Naive thymus-derived CD4-positive, alpha-beta T cell (primary cell): ENCODE data around the gene ITM2A. TPM values are rescaled to one million over a fixed set of nuclear protein-coding genes. Genes with fewer than 3 reads are reported as not detected.

Experiments used
- ATAC-seq: fragments of 150-1000 bp; cut with Tn5 transposase; 2 replicates; pipeline ENCODE4 v1.10.0; 2021; ENCODE audit warnings: mild to moderate bottlenecking, moderate library complexity
- CTCF ChIA-PET: fragments of 350-600 bp; sonication (Branson Sonifier 250); formaldehyde crosslinking; loops from one replicate; lab custom pipeline; 2021; ENCODE audit warnings: antibody characterized with exemption; lab: Charles Lee
- POLR2A ChIA-PET: fragments of 350-600 bp; sonication (Branson Sonifier 250); formaldehyde crosslinking; loops from one replicate; lab custom pipeline; 2021; ENCODE audit warnings: antibody characterized with exemption, inconsistent platforms; lab: Charles Lee
- DNase-seq, 9 donors: peaks; one replicate each; pipeline versions ENCODE4 v3.0.0 to v3.0.0-alpha.2; 2020 to 2022; ENCODE audit warnings: mixed read lengths in 1 of 9
- H3K27ac ChIP-seq: one replicate; pipeline ENCODE4 v1.7.0; 2013; ENCODE audit warnings: mild to moderate bottlenecking, low read depth, low read length, moderate library complexity
- H3K27me3 ChIP-seq, 2 donors: one replicate each; pipeline ENCODE4 v1.7.0; 2013; ENCODE audit warnings: low read length in 2 of 2, mild to moderate bottlenecking in 2 of 2, moderate library complexity in 2 of 2; ENCODE audit not compliant: control insufficient read depth in 2 of 2, insufficient read depth in 2 of 2
- H3K36me3 ChIP-seq, 3 experiments: 1 replicate in 2 of 3; 2 replicates in 1 of 3; pipeline ENCODE4 v1.7.0; 2013; ENCODE audit warnings: low read length in 3 of 3, mild to moderate bottlenecking in 3 of 3, moderate library complexity in 1 of 3; ENCODE audit not compliant: insufficient read depth in 3 of 3, control insufficient read depth in 2 of 3
- H3K4me1 ChIP-seq, 2 donors: one replicate each; pipeline ENCODE4 v1.7.0; 2013; ENCODE audit warnings: low read length in 2 of 2, mild to moderate bottlenecking in 2 of 2, moderate library complexity in 1 of 2; ENCODE audit not compliant: control insufficient read depth in 2 of 2, insufficient read depth in 2 of 2
- H3K4me3 ChIP-seq: 2 replicates; pipeline ENCODE4 v1.7.0; 2013; ENCODE audit warnings: mild to moderate bottlenecking, low read length
- H3K9me3 ChIP-seq, 3 experiments: 1 replicate in 2 of 3; 2 replicates in 1 of 3; pipeline ENCODE4 v1.7.0; 2013; ENCODE audit warnings: low read length in 3 of 3; ENCODE audit not compliant: control insufficient read depth in 2 of 3
- H3K27ac Mint-ChIP-seq, 9 donors: one replicate each; pipeline ENCODE4 v1.8.0; 2020 to 2022; ENCODE audit warnings: mixed read lengths in 9 of 9, mild to moderate bottlenecking in 8 of 9, moderate library complexity in 5 of 9, inconsistent platforms in 2 of 9
- H3K27me3 Mint-ChIP-seq, 5 donors: one replicate each; pipeline ENCODE4 v1.8.0; 2021 to 2022; ENCODE audit warnings: mixed read lengths in 5 of 5, mild to moderate bottlenecking in 1 of 5
- H3K36me3 Mint-ChIP-seq, 5 donors: one replicate each; pipeline ENCODE4 v1.8.0; 2020 to 2022; ENCODE audit warnings: mixed read lengths in 5 of 5, mild to moderate bottlenecking in 3 of 5, inconsistent platforms in 1 of 5
- H3K4me1 Mint-ChIP-seq, 7 donors: one replicate each; pipeline ENCODE4 v1.8.0; 2020 to 2022; ENCODE audit warnings: mixed read lengths in 7 of 7, mild to moderate bottlenecking in 3 of 7, inconsistent platforms in 1 of 7
- H3K4me3 Mint-ChIP-seq, 10 donors: one replicate each; pipeline ENCODE4 v1.8.0; 2020 to 2022; ENCODE audit warnings: mild to moderate bottlenecking in 10 of 10, mixed read lengths in 10 of 10, moderate library complexity in 6 of 10, inconsistent platforms in 2 of 10
- H3K9me3 Mint-ChIP-seq, 11 donors: one replicate each; pipeline ENCODE4 v1.8.0; 2020 to 2022; ENCODE audit warnings: mixed read lengths in 11 of 11, mild to moderate bottlenecking in 4 of 11, inconsistent platforms in 1 of 11, moderate library complexity in 1 of 11
- intact Hi-C, 2 donors: fragments of 100-400 bp; cut with micrococcal nuclease; formaldehyde crosslinking; loops; one replicate each; pipeline ENCODE4 v1.15.1; 2023
- polyA plus RNA-seq, 2 donors: library from polyadenylated mRNA; unstranded; fragments of 300-500 nt; fragmentation: Illumina TruSeq; gene quantifications; one replicate each; pipeline ENCODE4 v1.2.3, GENCODE V29; 2021
- total RNA-seq, 6 experiments: library from RNA in 5 of 6; stranded (reverse) in 5 of 6; gene quantifications; 1 replicate in 5 of 6; 2 replicates in 1 of 6; pipeline ENCODE4 v1.2.3 and lab custom pipeline; 2021 to 2026

The ITM2A gene
- total and polyA plus RNA-seq, 7 experiments from 2014 or later = 109 to 837 (median 167) TPM

GRCh38 chrX:79409657-79410056 is 42.5 kb upstream of the ITM2A start:
- Mint-ChIP-seq H3K27ac (peak overlapping the region in 5 of 9 donors; percentile 16 to 48 (median 19)), H3K4me1 (peaks cover 19 to 53% (median 34%) of the 10 kb centered on the region in 7 donors), H3K27me3 (no peaks in the 10 kb centered on the region), H3K9me3 (peaks cover 0 to 13% (median 4%) of the 10 kb centered on the region in 11 donors), H3K36me3 (peaks cover 0 to 9% (median 0%) of the 10 kb centered on the region in 5 donors), H3K4me3 (peak overlapping the region in 1 of 10 donors; percentile 15)
- H3K4me3 ChIP-seq = no peak overlapping the region
- intact Hi-C loops = loop anchor here (2.0 to 10.0 kb wide), 7 partner anchors 122 to 1285 kb away; no protein-coding TSS in a partner anchor
- H3K4me1 ChIP-seq = peaks cover 0 to 3% of the 10 kb centered on the region in 2 donors
- ChIA-PET CTCF (no interaction called here), POLR2A (interaction anchor here (0.7 to 1.0 kb wide), 2 partner anchors 11 to 43 kb away, joined by 3 to 4 read pairs; partner anchors contain the start of gene ITM2A)
- H3K27me3 ChIP-seq = no peaks in the 10 kb centered on the region
- H3K27ac ChIP-seq = no peak overlapping the region
- H3K9me3 ChIP-seq = no peaks in the 10 kb centered on the region
- ATAC-seq (no peak), DNase-seq (no peak)
- no peaks in the 10 kb centered on the region for H3K36me3 ChIP-seq

GRCh38 chrX:79408623-79409322 is 41.6 kb upstream of the ITM2A start:
- H3K4me3 Mint-ChIP-seq = peak overlapping the region in 3 of 10 donors; percentile 0 to 35 (median 3)
- Histone ChIP-seq H3K4me3 (no peak overlapping the region), H3K4me1 (peaks cover 0 to 3% of the 10 kb centered on the region in 2 donors), H3K36me3 (no peaks in the 10 kb centered on the region), H3K27me3 (no peaks in the 10 kb centered on the region), H3K9me3 (no peaks in the 10 kb centered on the region), H3K27ac (no peak overlapping the region)
- CTCF ChIA-PET = interaction anchor here (2.2 kb wide), 1 partner anchor 854 kb away, joined by 6 read pairs; no protein-coding TSS in a partner anchor
- peaks cover 0 to 9% (median 0%) of the 10 kb centered on the region in 5 donors for H3K36me3 Mint-ChIP-seq
- peak; percentile 29 for ATAC-seq
- H3K9me3 Mint-ChIP-seq = peaks cover 0 to 14% (median 4%) of the 10 kb centered on the region in 11 donors
- H3K4me1 Mint-ChIP-seq = peaks cover 19 to 53% (median 34%) of the 10 kb centered on the region in 7 donors
- no peaks in the 10 kb centered on the region for H3K27me3 Mint-ChIP-seq
- H3K27ac Mint-ChIP-seq = peak overlapping the region in 5 of 9 donors; percentile 5 to 84 (median 41)
- intact Hi-C loops = loop anchor here in 1 of 2 donors (10.0 kb wide), 1 partner anchor 654 kb away; no protein-coding TSS in a partner anchor
- POLR2A ChIA-PET = interaction anchor here (0.9 to 1.3 kb wide), 2 partner anchors 42 to 141 kb away, joined by 3 read pairs; partner anchors contain the start of gene ITM2A
- no peak for DNase-seq

GRCh38 chrX:79400623-79401022 is 33.5 kb upstream of the ITM2A start:
- ChIA-PET CTCF (interaction anchor here (0.6 kb wide), 1 partner anchor 11 kb away, joined by 4 read pairs; no protein-coding TSS in a partner anchor), POLR2A (interaction anchor here (1.3 kb wide), 1 partner anchor 35 kb away, joined by 6 read pairs; no protein-coding TSS in a partner anchor)
- peak; percentile 50 for ATAC-seq
- DNase-seq = peak in 5 of 9 donors; percentile 15 to 54 (median 48)
- Histone ChIP-seq H3K9me3 (no peaks in the 10 kb centered on the region), H3K27me3 (no peaks in the 10 kb centered on the region), H3K36me3 (no peaks in the 10 kb centered on the region), H3K27ac (no peak overlapping the region), H3K4me3 (no peak overlapping the region), H3K4me1 (no peaks in the 10 kb centered on the region)
- H3K4me1 Mint-ChIP-seq = peaks cover 3 to 37% (median 21%) of the 10 kb centered on the region in 7 donors
- intact Hi-C loops = loop anchor here in 1 of 2 donors (10.0 kb wide), 1 partner anchor 646 kb away; no protein-coding TSS in a partner anchor
- H3K27me3 Mint-ChIP-seq = no peaks in the 10 kb centered on the region
- H3K36me3 Mint-ChIP-seq = peaks cover 0 to 19% (median 0%) of the 10 kb centered on the region in 5 donors
- H3K9me3 Mint-ChIP-seq = peaks cover 0 to 13% (median 1%) of the 10 kb centered on the region in 11 donors
- peak overlapping the region in 8 of 9 donors; percentile 47 to 94 (median 72) for H3K27ac Mint-ChIP-seq
- peak overlapping the region in 9 of 10 donors; percentile 0 to 79 (median 44) for H3K4me3 Mint-ChIP-seq

GRCh38 chrX:79375340-79375739 is 8.2 kb upstream of the ITM2A start:
- DNase-seq (no peak), ATAC-seq (no peak)
- Mint-ChIP-seq H3K4me3 (no peak overlapping the region), H3K27ac (no peak overlapping the region), H3K27me3 (no peaks in the 10 kb centered on the region), H3K36me3 (peaks cover 0 to 21% (median 13%) of the 10 kb centered on the region in 5 donors), H3K4me1 (peaks cover 0 to 18% (median 8%) of the 10 kb centered on the region in 7 donors), H3K9me3 (peaks cover 0 to 11% (median 0%) of the 10 kb centered on the region in 11 donors)
- no peaks in the 10 kb centered on the region for H3K36me3 ChIP-seq
- intact Hi-C loops = no loop called here
- CTCF ChIA-PET = no interaction called here
- H3K9me3 ChIP-seq = no peaks in the 10 kb centered on the region
- POLR2A ChIA-PET = no interaction called here
- no peaks in the 10 kb centered on the region for H3K27me3 ChIP-seq
- peaks cover 0 to 3% of the 10 kb centered on the region in 2 donors for H3K4me1 ChIP-seq
- no peak overlapping the region for H3K4me3 ChIP-seq
- no peak overlapping the region for H3K27ac ChIP-seq

- POLR2A ChIA-PET = no interaction called here
- CTCF ChIA-PET = no interaction called here
- H3K36me3 ChIP-seq = no peaks in the 10 kb centered on the region
- intact Hi-C loops = no loop called here
- H3K4me1 ChIP-seq = peaks cover 7 to 9% of the 10 kb centered on the region in 2 donors
- Mint-ChIP-seq H3K4me3 (no peak overlapping the region), H3K4me1 (peaks cover 0 to 30% (median 22%) of the 10 kb centered on the region in 7 donors), H3K36me3 (peaks cover under 1 to 17% (median 8%) of the 10 kb centered on the region in 5 donors), H3K9me3 (peaks cover 0 to 11% (median 0%) of the 10 kb centered on the region in 11 donors), H3K27ac (no peak overlapping the region), H3K27me3 (no peaks in the 10 kb centered on the region)
- DNase-seq = no peak
- H3K27ac ChIP-seq = no peak overlapping the region
- H3K27me3 ChIP-seq = no peaks in the 10 kb centered on the region
- no peak overlapping the region for H3K4me3 ChIP-seq
- H3K9me3 ChIP-seq = no peaks in the 10 kb centered on the region
- ATAC-seq = no peak
These were observed 4.5 kb upstream of the ITM2A start for GRCh38 chrX:79371640-79372039.

GRCh38 chrX:79371101-79371500 is 4.0 kb upstream of the ITM2A start:
- Histone ChIP-seq H3K36me3 (no peaks in the 10 kb centered on the region), H3K27me3 (no peaks in the 10 kb centered on the region), H3K4me3 (no peak overlapping the region), H3K4me1 (peaks cover 7 to 9% of the 10 kb centered on the region in 2 donors), H3K27ac (no peak overlapping the region), H3K9me3 (no peaks in the 10 kb centered on the region)
- peaks cover 0 to 30% (median 22%) of the 10 kb centered on the region in 7 donors for H3K4me1 Mint-ChIP-seq
- peaks cover 0 to 19% (median 4%) of the 10 kb centered on the region in 5 donors for H3K36me3 Mint-ChIP-seq
- DNase-seq = no peak
- ChIA-PET POLR2A (no interaction called here), CTCF (no interaction called here)
- peak overlapping the region in 1 of 9 donors; percentile 28 for H3K27ac Mint-ChIP-seq
- H3K27me3 Mint-ChIP-seq = no peaks in the 10 kb centered on the region
- H3K4me3 Mint-ChIP-seq = no peak overlapping the region
- ATAC-seq = no peak
- H3K9me3 Mint-ChIP-seq = peaks cover 0 to 11% (median 0%) of the 10 kb centered on the region in 11 donors
- intact Hi-C loops = no loop called here
